Measurements from ENCODE around the gene CD55.

CD55 gene

GRCh38 chr1:207280706-207281105 lies 40.8 kb upstream of the CD55 start:
- Histone ChIP-seq H3K4me3 (ENCODE audit: low read depth, low read length) (no peak overlapping the region), H3K79me2 (no peaks in the 10 kb centered on the region), H3K36me3 (ENCODE audit: control insufficient read depth, insufficient read depth, low read length) (no peaks in the 10 kb centered on the region), H3K9ac (no peak overlapping the region), H3K4me2 (ENCODE audit: low read length) (no peak overlapping the region), H3K27me3 (ENCODE audit: control insufficient read depth, insufficient read depth, low read length) (no peaks in the 10 kb centered on the region), H2AFZ (no peak overlapping the region), H3K4me1 (no peaks in the 10 kb centered on the region), H3K27ac (no peak overlapping the region), H3K9me3 (ENCODE audit: control insufficient read depth, low read length) (no peaks in the 10 kb centered on the region)
- TF ChIP-seq CTCF (IDR thresholded peaks at IDR 0.05) = no peak

- no peak overlapping the region for H3K27ac ChIP-seq
- no peak for TF ChIP-seq CTCF (IDR thresholded peaks at IDR 0.05)
- no peak overlapping the region for H3K4me2 ChIP-seq (ENCODE audit: low read length)
- H3K27me3 ChIP-seq (ENCODE audit: control insufficient read depth, insufficient read depth, low read length) = no peaks in the 10 kb centered on the region
- H3K4me3 ChIP-seq (ENCODE audit: low read depth, low read length) = no peak overlapping the region
- H2AFZ ChIP-seq = no peak overlapping the region
- no peaks in the 10 kb centered on the region for H3K4me1 ChIP-seq
- no peaks in the 10 kb centered on the region for H3K9me3 ChIP-seq (ENCODE audit: control insufficient read depth, low read length)
- H3K79me2 ChIP-seq = no peaks in the 10 kb centered on the region
- H3K9ac ChIP-seq = no peak overlapping the region
- no peaks in the 10 kb centered on the region for H3K36me3 ChIP-seq (ENCODE audit: control insufficient read depth, insufficient read depth, low read length)
Measured at GRCh38 chr1:207282058-207282457, 39.4 kb upstream of the CD55 start.

GRCh38 chr1:207282496-207283380 lies 38.7 kb upstream of the CD55 start:
- H3K4me2 ChIP-seq (ENCODE audit: low read length) = no peak overlapping the region
- H3K9me3 ChIP-seq (ENCODE audit: control insufficient read depth, low read length) = no peaks in the 10 kb centered on the region
- H3K4me1 ChIP-seq = no peaks in the 10 kb centered on the region
- H3K9ac ChIP-seq = no peak overlapping the region
- no peak overlapping the region for H3K4me3 ChIP-seq (ENCODE audit: low read depth, low read length)
- no peak overlapping the region for H3K27ac ChIP-seq
- H3K79me2 ChIP-seq = no peaks in the 10 kb centered on the region
- H2AFZ ChIP-seq = no peak overlapping the region
- no peaks in the 10 kb centered on the region for H3K36me3 ChIP-seq (ENCODE audit: control insufficient read depth, insufficient read depth, low read length)
- no peak for TF ChIP-seq CTCF (IDR thresholded peaks at IDR 0.05)
- no peaks in the 10 kb centered on the region for H3K27me3 ChIP-seq (ENCODE audit: control insufficient read depth, insufficient read depth, low read length)

- Histone ChIP-seq H3K27ac (no peak overlapping the region), H3K4me3 (ENCODE audit: low read depth, low read length) (no peak overlapping the region), H3K36me3 (ENCODE audit: control insufficient read depth, insufficient read depth, low read length) (no peaks in the 10 kb centered on the region), H3K4me2 (ENCODE audit: low read length) (no peak overlapping the region), H3K27me3 (ENCODE audit: control insufficient read depth, insufficient read depth, low read length) (no peaks in the 10 kb centered on the region), H3K9ac (no peak overlapping the region), H3K9me3 (ENCODE audit: control insufficient read depth, low read length) (no peaks in the 10 kb centered on the region), H2AFZ (no peak overlapping the region), H3K4me1 (no peaks in the 10 kb centered on the region), H3K79me2 (no peaks in the 10 kb centered on the region)
- TF ChIP-seq CTCF (IDR thresholded peaks at IDR 0.05) = no peak
Measured at GRCh38 chr1:207283421-207283820, 38.1 kb upstream of the CD55 start.

All from parathyroid adenoma (tissue), 2 donors.